Keratinocyte (primary cell): Measurements from ENCODE around the gene GLOD5. TPM values are rescaled to one million over a fixed set of nuclear protein-coding genes. Genes with fewer than 3 reads are reported as not detected.

ENCODE experiments used
- DNase-seq: peaks from one replicate; pipeline ENCODE4 v3.0.0-alpha.2; 2011; ENCODE audit warnings: low read depth, missing footprints, low spot score
- FAIRE-seq: peaks from 2 replicates; lab custom pipeline; 2011; peaks lifted over from hg19 to GRCh38; lab: Jason Lieb, UNC
- H2AFZ ChIP-seq: 2 replicates; pipeline ENCODE4 v1.6.0; 2012; ENCODE audit warnings: low read length, control low read depth, inconsistent platforms; ENCODE audit not compliant: control insufficient read depth
- H3K27ac ChIP-seq: 2 replicates; pipeline ENCODE4 v1.5.1; 2011; ENCODE audit warnings: low read length; ENCODE audit not compliant: control insufficient read depth, insufficient read depth
- H3K27me3 ChIP-seq: 3 replicates; pipeline ENCODE4 v1.6.0; 2011; ENCODE audit warnings: low read length; ENCODE audit not compliant: control insufficient read depth, insufficient read depth; ENCODE audit errors: extremely low read depth
- H3K36me3 ChIP-seq, 2 experiments: 2 replicates in 1 of 2; 3 replicates in 1 of 2; pipeline ENCODE4 v1.5.1; 2011; ENCODE audit warnings: low read length in 2 of 2, mild to moderate bottlenecking in 1 of 2; ENCODE audit not compliant: control insufficient read depth in 2 of 2, insufficient read depth in 2 of 2; ENCODE audit errors: extremely low read depth in 1 of 2
- H3K4me1 ChIP-seq: 3 replicates; pipeline ENCODE4 v1.5.1; 2011; ENCODE audit warnings: low read length; ENCODE audit not compliant: control insufficient read depth, insufficient read depth; ENCODE audit errors: extremely low read depth
- H3K4me2 ChIP-seq: 3 replicates; pipeline ENCODE4 v1.6.0; 2011; ENCODE audit warnings: low read depth, low read length; ENCODE audit not compliant: control insufficient read depth, insufficient read depth; ENCODE audit errors: extremely low read depth
- H3K4me3 ChIP-seq, 3 experiments: fragments of 200-600 bp in 1 of 3; sonication (generic) in 1 of 3; 2 replicates in 2 of 3; 3 replicates in 1 of 3; pipeline ENCODE4 v1.5.1; 2011 to 2016; ENCODE audit warnings: low read length in 3 of 3, mild to moderate bottlenecking in 3 of 3, control low read depth in 2 of 3, inconsistent platforms in 1 of 3, low read depth in 1 of 3, mixed read lengths in 1 of 3, mixed run types in 1 of 3, moderate library complexity in 1 of 3; ENCODE audit not compliant: control insufficient read depth in 2 of 3, insufficient read depth in 2 of 3; ENCODE audit errors: extremely low read depth in 1 of 3
- H3K79me2 ChIP-seq: 2 replicates; pipeline ENCODE4 v1.6.0; 2012; ENCODE audit warnings: low read length; ENCODE audit not compliant: control insufficient read depth, insufficient read depth
- H3K9ac ChIP-seq: 3 replicates; pipeline ENCODE4 v1.6.0; 2011; ENCODE audit warnings: low read length; ENCODE audit not compliant: control insufficient read depth, insufficient read depth; ENCODE audit errors: extremely low read depth
- H3K9me1 ChIP-seq: 3 replicates; pipeline ENCODE4 v1.6.0; 2011; ENCODE audit warnings: low read length; ENCODE audit not compliant: control insufficient read depth, insufficient read depth; ENCODE audit errors: extremely low read depth
- H3K9me3 ChIP-seq: 2 replicates; pipeline ENCODE4 v1.5.1; 2012; ENCODE audit warnings: low read depth, low read length; ENCODE audit not compliant: control insufficient read depth
- H4K20me1 ChIP-seq: 3 replicates; pipeline ENCODE4 v1.6.0; 2011; ENCODE audit warnings: low read length; ENCODE audit not compliant: control insufficient read depth, insufficient read depth; ENCODE audit errors: extremely low read depth
- EZH2 ChIP-seq: IDR thresholded peaks from one replicate; pipeline ENCODE4 v1.6.1; 2012; ENCODE audit warnings: inconsistent platforms, mild to moderate bottlenecking, low read length, moderate library complexity
- dilution Hi-C: fragments of 300-500 bp; cut with MboI; formaldehyde crosslinking; loops from one replicate; pipeline ENCODE4 v1.7.0; 2020; ENCODE audit warnings: low sequenced_read_pairs; ENCODE audit not compliant: extremely low pct_ligation_motif_present
- polyA plus RNA-seq, 5 experiments: library from polyadenylated mRNA; depleted of rRNA in 3 of 5; stranded (reverse) in 3 of 5; stranded (forward) in 1 of 5; unstranded in 1 of 5; fragments of >200 nt; gene quantifications; 1 replicate in 1 of 5; 2 replicates in 3 of 5; 3 replicates in 1 of 5; pipeline versions ENCODE4 v1.2.1 to v1.2.3, GENCODE V29; 2011 to 2012; ENCODE audit warnings: missing spikeins in 2 of 5, low read depth in 1 of 5, low replicate concordance in 1 of 5
- TF ChIP-seq, protein P1 (sequence below), 3 experiments: IDR thresholded peaks in 1 of 3; conservative IDR thresholded peaks in 1 of 3; optimal IDR thresholded peaks in 1 of 3; 2 replicates in 2 of 3; 3 replicates in 1 of 3; pipeline versions ENCODE3 to v1.5.1; 2011; ENCODE audit warnings: low read length in 3 of 3, mild to moderate bottlenecking in 3 of 3, moderate library complexity in 2 of 3, control low read depth in 1 of 3, inconsistent platforms in 1 of 3; ENCODE audit not compliant: insufficient read depth in 2 of 3; ENCODE audit errors: extremely low read depth in 1 of 3

The GLOD5 gene
- polyA plus RNA-seq, 1 donor (not counting 4 experiments of a cell fraction or from before 2014, with no cell fraction given), result not detected

DNA sequence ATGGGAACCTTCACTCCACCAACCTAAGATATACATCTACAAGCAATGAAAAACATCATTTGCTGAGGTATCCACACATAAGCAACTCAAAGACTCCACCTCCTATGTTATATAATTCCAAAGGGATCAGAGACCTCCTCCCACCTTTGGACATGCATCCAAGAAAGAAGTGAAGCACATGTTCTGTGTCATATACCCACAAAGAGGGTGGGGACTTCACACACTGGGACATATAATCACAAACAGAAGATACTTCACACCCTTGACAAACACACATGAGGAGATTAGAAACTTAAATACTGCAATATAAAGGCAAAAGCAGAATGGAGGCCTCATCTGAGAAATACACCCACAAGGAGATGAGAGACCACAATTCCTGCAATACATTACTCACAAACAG is 39.6 kb upstream of the GLOD5 start:
- DNase-seq, result no peak
- Histone ChIP-seq H3K4me1 (no peaks in the 10 kb centered on the region), H3K9ac (no peak overlapping the region), H3K9me1 (no peaks in the 10 kb centered on the region), H3K79me2 (no peaks in the 10 kb centered on the region), H3K27ac (no peak overlapping the region), H3K4me2 (no peak overlapping the region), H3K4me3 (no peak overlapping the region), H3K9me3 (no peaks in the 10 kb centered on the region), H4K20me1 (no peaks in the 10 kb centered on the region), H3K36me3 (no peaks in the 10 kb centered on the region), H2AFZ (no peak overlapping the region), H3K27me3 (no peaks in the 10 kb centered on the region)
- FAIRE-seq, result no peak
- no peak for TF ChIP-seq EZH2
- TF ChIP-seq, protein P1, sequence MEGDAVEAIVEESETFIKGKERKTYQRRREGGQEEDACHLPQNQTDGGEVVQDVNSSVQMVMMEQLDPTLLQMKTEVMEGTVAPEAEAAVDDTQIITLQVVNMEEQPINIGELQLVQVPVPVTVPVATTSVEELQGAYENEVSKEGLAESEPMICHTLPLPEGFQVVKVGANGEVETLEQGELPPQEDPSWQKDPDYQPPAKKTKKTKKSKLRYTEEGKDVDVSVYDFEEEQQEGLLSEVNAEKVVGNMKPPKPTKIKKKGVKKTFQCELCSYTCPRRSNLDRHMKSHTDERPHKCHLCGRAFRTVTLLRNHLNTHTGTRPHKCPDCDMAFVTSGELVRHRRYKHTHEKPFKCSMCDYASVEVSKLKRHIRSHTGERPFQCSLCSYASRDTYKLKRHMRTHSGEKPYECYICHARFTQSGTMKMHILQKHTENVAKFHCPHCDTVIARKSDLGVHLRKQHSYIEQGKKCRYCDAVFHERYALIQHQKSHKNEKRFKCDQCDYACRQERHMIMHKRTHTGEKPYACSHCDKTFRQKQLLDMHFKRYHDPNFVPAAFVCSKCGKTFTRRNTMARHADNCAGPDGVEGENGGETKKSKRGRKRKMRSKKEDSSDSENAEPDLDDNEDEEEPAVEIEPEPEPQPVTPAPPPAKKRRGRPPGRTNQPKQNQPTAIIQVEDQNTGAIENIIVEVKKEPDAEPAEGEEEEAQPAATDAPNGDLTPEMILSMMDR (optimal IDR thresholded peaks at IDR 0.05 in 1 of 3, IDR thresholded peaks at IDR 0.05 in 1 of 3, conservative IDR thresholded peaks at IDR 0.05 in 1 of 3; ENCODE audit: extremely low read depth in 1 of 3, insufficient read depth in 2 of 3, low read length in 3 of 3), result no peak
- dilution Hi-C loops, result no loop called here

DNA sequence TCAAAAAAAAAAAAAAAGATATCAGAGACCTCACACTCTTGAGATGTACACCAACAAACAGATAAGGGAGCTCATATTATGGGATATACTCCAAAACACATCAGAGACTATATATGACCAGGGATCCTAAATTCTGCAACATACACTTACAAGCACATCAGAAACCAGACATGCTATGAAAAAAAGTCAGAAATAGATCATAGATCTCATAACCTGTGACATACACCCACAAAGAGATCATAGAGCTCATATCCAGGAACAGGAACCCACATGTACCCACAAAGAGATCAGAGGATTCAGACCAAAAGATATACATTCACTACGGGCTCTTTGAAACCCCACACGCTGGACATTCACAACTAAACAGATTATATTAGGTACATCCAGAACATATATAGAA is 35.0 kb upstream of the GLOD5 start:
- no peaks in the 10 kb centered on the region for H3K9me3 ChIP-seq
- H4K20me1 ChIP-seq, result no peaks in the 10 kb centered on the region
- no peaks in the 10 kb centered on the region for H3K9me1 ChIP-seq
- no peak for TF ChIP-seq EZH2
- no peak for FAIRE-seq
- no peak overlapping the region for H3K4me2 ChIP-seq
- H3K36me3 ChIP-seq, result no peaks in the 10 kb centered on the region
- no peaks in the 10 kb centered on the region for H3K79me2 ChIP-seq
- H3K9ac ChIP-seq, result no peak overlapping the region
- H3K27ac ChIP-seq, result no peak overlapping the region
- no peak for DNase-seq
- H3K4me1 ChIP-seq, result no peaks in the 10 kb centered on the region
- H3K27me3 ChIP-seq, result no peaks in the 10 kb centered on the region
- no peak overlapping the region for H2AFZ ChIP-seq
- dilution Hi-C loops, result no loop called here
- no peak overlapping the region for H3K4me3 ChIP-seq

GRCh38 chrX:48728653-48729052 is 32.9 kb upstream of the GLOD5 start:
- Histone ChIP-seq H3K4me2 (no peak overlapping the region), H3K4me3 (no peak overlapping the region), H3K36me3 (no peaks in the 10 kb centered on the region), H3K27ac (no peak overlapping the region), H4K20me1 (no peaks in the 10 kb centered on the region), H2AFZ (no peak overlapping the region), H3K27me3 (no peaks in the 10 kb centered on the region), H3K9ac (no peak overlapping the region), H3K4me1 (no peaks in the 10 kb centered on the region), H3K79me2 (no peaks in the 10 kb centered on the region), H3K9me3 (no peaks in the 10 kb centered on the region), H3K9me1 (no peaks in the 10 kb centered on the region)
- FAIRE-seq (no peak), DNase-seq (no peak)
- dilution Hi-C loops, result no loop called here
- TF ChIP-seq, protein P1 (optimal IDR thresholded peaks at IDR 0.05 in 1 of 3, IDR thresholded peaks at IDR 0.05 in 1 of 3, conservative IDR thresholded peaks at IDR 0.05 in 1 of 3; ENCODE audit: extremely low read depth in 1 of 3, insufficient read depth in 2 of 3, low read length in 3 of 3), result no peak
- TF ChIP-seq EZH2, result no peak
